ENCODE results near the gene ADAT3.

DNA sequence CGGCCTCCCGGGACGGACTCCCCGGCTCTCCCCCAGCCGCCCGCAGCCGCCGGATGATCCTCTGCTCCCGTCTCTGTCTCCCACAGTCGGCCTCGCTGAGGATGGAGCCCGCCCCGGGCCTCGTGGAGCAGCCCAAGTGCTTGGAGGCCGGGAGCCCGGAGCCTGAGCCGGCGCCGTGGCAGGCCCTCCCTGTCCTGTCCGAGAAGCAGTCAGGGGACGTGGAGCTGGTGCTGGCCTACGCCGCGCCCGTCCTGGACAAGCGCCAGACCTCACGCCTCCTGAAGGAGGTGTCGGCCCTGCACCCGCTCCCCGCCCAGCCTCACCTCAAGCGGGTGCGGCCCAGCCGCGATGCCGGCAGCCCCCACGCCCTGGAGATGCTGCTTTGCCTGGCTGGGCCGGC, 6.8 kb downstream of the ADAT3 start:
- TF ChIP-seq, protein P1, sequence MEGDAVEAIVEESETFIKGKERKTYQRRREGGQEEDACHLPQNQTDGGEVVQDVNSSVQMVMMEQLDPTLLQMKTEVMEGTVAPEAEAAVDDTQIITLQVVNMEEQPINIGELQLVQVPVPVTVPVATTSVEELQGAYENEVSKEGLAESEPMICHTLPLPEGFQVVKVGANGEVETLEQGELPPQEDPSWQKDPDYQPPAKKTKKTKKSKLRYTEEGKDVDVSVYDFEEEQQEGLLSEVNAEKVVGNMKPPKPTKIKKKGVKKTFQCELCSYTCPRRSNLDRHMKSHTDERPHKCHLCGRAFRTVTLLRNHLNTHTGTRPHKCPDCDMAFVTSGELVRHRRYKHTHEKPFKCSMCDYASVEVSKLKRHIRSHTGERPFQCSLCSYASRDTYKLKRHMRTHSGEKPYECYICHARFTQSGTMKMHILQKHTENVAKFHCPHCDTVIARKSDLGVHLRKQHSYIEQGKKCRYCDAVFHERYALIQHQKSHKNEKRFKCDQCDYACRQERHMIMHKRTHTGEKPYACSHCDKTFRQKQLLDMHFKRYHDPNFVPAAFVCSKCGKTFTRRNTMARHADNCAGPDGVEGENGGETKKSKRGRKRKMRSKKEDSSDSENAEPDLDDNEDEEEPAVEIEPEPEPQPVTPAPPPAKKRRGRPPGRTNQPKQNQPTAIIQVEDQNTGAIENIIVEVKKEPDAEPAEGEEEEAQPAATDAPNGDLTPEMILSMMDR (IDR thresholded peaks at IDR 0.05): no peak
- TF ChIP-seq POLR2A (IDR thresholded peaks at IDR 0.05) (peak; percentile 73), POLR2AphosphoS5 (IDR thresholded peaks at IDR 0.05) (peak; percentile 40 to 59 (median 59)), EP300 (IDR thresholded peaks at IDR 0.05; ENCODE audit: low read depth) (no peak)
